Endothelial cell of umbilical vein (primary cell): ENCODE results near the gene SNRPN. TPM values are rescaled to one million over a fixed set of nuclear protein-coding genes. Genes with fewer than 3 reads are reported as not detected.

Source experiments
- BruUV-seq: library from RNA; stranded (reverse); fragments of 400-500 nt; replicated peaks from 2 replicates; lab custom pipeline; 2021; lab: Mats Ljungman, UMichigan
- CTCF ChIA-PET: fragments of 300-600, 350-600 bp; sonication (Branson Sonifier 250); formaldehyde crosslinking; loops from one replicate; lab custom pipeline; 2021; ENCODE audit warnings: antibody characterized with exemption, inconsistent platforms; lab: Charles Lee
- POLR2A ChIA-PET: fragments of 300-600, 350-600 bp; sonication (Branson Sonifier 250); formaldehyde crosslinking; loops from one replicate; lab custom pipeline; 2021; ENCODE audit warnings: antibody characterized with exemption, inconsistent platforms; lab: Charles Lee
- DNase-seq: peaks from one replicate; pipeline ENCODE4 v3.0.0-alpha.2; 2011; ENCODE audit warnings: low read depth, low spot score
- FAIRE-seq: peaks from 2 replicates; lab custom pipeline; 2011; peaks lifted over from hg19 to GRCh38; lab: Jason Lieb, UNC
- H2AFZ ChIP-seq: 2 replicates; pipeline ENCODE4 v1.6.0; 2012; ENCODE audit warnings: low read depth, low read length, control low read depth, inconsistent platforms
- H3K27ac ChIP-seq: 2 replicates; pipeline ENCODE4 v1.5.1; 2011; ENCODE audit warnings: low read depth, mild to moderate bottlenecking, control low read depth, low read length, moderate library complexity; ENCODE audit not compliant: insufficient read depth
- H3K27me3 ChIP-seq, 2 experiments: 2 replicates each; pipeline versions ENCODE4 v1.6.0 to v1.6.1; 2011; ENCODE audit warnings: low read length in 2 of 2, mixed read lengths in 1 of 2; ENCODE audit not compliant: control insufficient read depth in 2 of 2, insufficient read depth in 2 of 2
- H3K36me3 ChIP-seq, 2 experiments: 2 replicates in 1 of 2; 3 replicates in 1 of 2; pipeline ENCODE4 v1.5.1; 2011; ENCODE audit warnings: low read length in 2 of 2, mild to moderate bottlenecking in 1 of 2, moderate library complexity in 1 of 2; ENCODE audit not compliant: control insufficient read depth in 2 of 2, insufficient read depth in 2 of 2; ENCODE audit errors: extremely low read depth in 1 of 2
- H3K4me1 ChIP-seq: 3 replicates; pipeline ENCODE4 v1.5.1; 2011; ENCODE audit warnings: mild to moderate bottlenecking, low read length; ENCODE audit not compliant: control insufficient read depth, insufficient read depth; ENCODE audit errors: extremely low read depth
- H3K4me2 ChIP-seq: 2 replicates; pipeline ENCODE4 v1.6.1; 2011; ENCODE audit warnings: low read length, control low read depth, mixed read lengths; ENCODE audit not compliant: insufficient read depth
- H3K4me3 ChIP-seq, 3 experiments: fragments of 200-600 bp in 1 of 3; sonication (generic), shearing (Covaris generic) in 1 of 3; replicated peaks in 1 of 3; 2 replicates each; pipeline ENCODE4 v1.5.1; 2011 to 2016; ENCODE audit warnings: control low read depth in 3 of 3, low read length in 3 of 3, mild to moderate bottlenecking in 2 of 3, inconsistent platforms in 1 of 3, low read depth in 1 of 3, moderate library complexity in 1 of 3; ENCODE audit not compliant: insufficient read depth in 1 of 3
- H3K79me2 ChIP-seq: 2 replicates; pipeline ENCODE4 v1.6.0; 2012; ENCODE audit warnings: low read length, inconsistent platforms; ENCODE audit not compliant: control insufficient read depth, insufficient read depth
- H3K9ac ChIP-seq: replicated peaks from 2 replicates; pipeline ENCODE3; 2011; ENCODE audit warnings: low read length, control low read depth; ENCODE audit not compliant: insufficient read depth; ENCODE audit errors: extremely low read depth
- H3K9me1 ChIP-seq: replicated peaks from 3 replicates; pipeline ENCODE4 v1.6.0; 2011; ENCODE audit warnings: mild to moderate bottlenecking, low read length; ENCODE audit not compliant: control insufficient read depth, insufficient read depth; ENCODE audit errors: extremely low read depth
- H3K9me3 ChIP-seq: replicated peaks from 2 replicates; pipeline ENCODE4 v1.5.1; 2012; ENCODE audit warnings: low read length, inconsistent platforms; ENCODE audit not compliant: control insufficient read depth, insufficient read depth
- H4K20me1 ChIP-seq: replicated peaks from 2 replicates; pipeline ENCODE3; 2011; ENCODE audit warnings: mild to moderate bottlenecking, low read length; ENCODE audit not compliant: control insufficient read depth, insufficient read depth; ENCODE audit errors: extremely low read depth
- CTCF ChIP-seq, 2 donors: IDR thresholded peaks; 1 replicate in 1 of 2; 2 replicates in 1 of 2; pipeline ENCODE4 v1.5.1; 2011; ENCODE audit warnings: low read length in 2 of 2, mild to moderate bottlenecking in 2 of 2, moderate library complexity in 2 of 2, control low read depth in 1 of 2, inconsistent platforms in 1 of 2, low read depth in 1 of 2; ENCODE audit not compliant: insufficient read depth in 1 of 2; ENCODE audit errors: extremely low read depth in 1 of 2
- GATA2 ChIP-seq: IDR thresholded peaks from 2 replicates; pipeline ENCODE4 v1.7.0; 2011; ENCODE audit warnings: low read depth, mild to moderate bottlenecking, moderate library complexity, mixed read lengths, low read length; ENCODE audit not compliant: insufficient read length, insufficient read depth
- JUN ChIP-seq: IDR thresholded peaks from 2 replicates; pipeline ENCODE4 v1.6.1; 2011; ENCODE audit warnings: borderline replicate concordance, low read depth; ENCODE audit not compliant: insufficient read length, insufficient read depth
- MAX ChIP-seq: IDR thresholded peaks from 2 replicates; pipeline ENCODE4 v1.6.1; 2011; ENCODE audit not compliant: insufficient read depth, insufficient read length
- MYC ChIP-seq: IDR thresholded peaks from one replicate; pipeline ENCODE4 v1.6.1; 2011; ENCODE audit warnings: mild to moderate bottlenecking, low read depth, low read length
- POLR2A ChIP-seq: IDR thresholded peaks from 2 replicates; pipeline ENCODE4 v1.6.1; 2012; ENCODE audit warnings: low read depth, mild to moderate bottlenecking, control low read depth, low read length
- POLR2AphosphoS5 ChIP-seq: IDR thresholded peaks from 2 replicates; pipeline ENCODE4 v1.6.1; 2012; ENCODE audit warnings: low read depth, mild to moderate bottlenecking, control low read depth, low read length, moderate library complexity; ENCODE audit not compliant: insufficient read depth
- dilution Hi-C: fragments of 300-500 bp; cut with MboI; formaldehyde crosslinking; loops from one replicate; pipeline ENCODE4 v1.15.0; 2019; ENCODE audit warnings: low sequenced_read_pairs; ENCODE audit not compliant: extremely low pct_ligation_motif_present
- intact Hi-C: fragments of 100-400 bp; cut with micrococcal nuclease; formaldehyde crosslinking; loops from one replicate; pipeline ENCODE4 v1.10.0; 2022
- polyA plus RNA-seq, 4 experiments: library from polyadenylated mRNA; depleted of rRNA in 3 of 4; stranded (reverse) in 3 of 4; unstranded in 1 of 4; fragments of >200 nt; gene quantifications; 2 replicates each; pipeline versions ENCODE4 v1.2.1 to v1.2.3, GENCODE V29; 2011 to 2012; ENCODE audit warnings: missing spikeins in 1 of 4
- total RNA-seq: library from RNA; stranded (reverse); gene quantifications from 2 replicates; pipeline ENCODE4 v1.2.3, GENCODE V29; 2021

SNRPN gene
- total and polyA plus RNA-seq, 2 donors (not counting 3 experiments of a cell fraction or from before 2014, with no cell fraction given), result 103 to 163 TPM

GRCh38 chr15:24976932-24977331, 22.1 kb downstream of the SNRPN start:
- Histone ChIP-seq H3K9ac (no peak overlapping the region), H3K4me3 (no peak overlapping the region), H3K4me2 (no peak overlapping the region), H3K36me3 (peaks cover 1 to 11% of the 10 kb centered on the region in 2 experiments), H3K27ac (no peak overlapping the region), H3K9me3 (no peaks in the 10 kb centered on the region), H3K27me3 (no peaks in the 10 kb centered on the region), H2AFZ (no peak overlapping the region), H3K9me1 (no peaks in the 10 kb centered on the region), H4K20me1 (no peaks in the 10 kb centered on the region), H3K4me1 (no peaks in the 10 kb centered on the region), H3K79me2 (no peaks in the 10 kb centered on the region)
- dilution Hi-C loops (no loop called here), intact Hi-C loops (no loop called here)
- no TSS peak for BruUV-seq
- CTCF ChIA-PET, result no interaction called here
- no peak for TF ChIP-seq JUN
- TF ChIP-seq POLR2A, result no peak
- no peak for TF ChIP-seq MYC
- no peak for TF ChIP-seq GATA2
- POLR2A ChIA-PET, result no interaction called here
- DNase-seq (no peak), FAIRE-seq (no peak)

GRCh38 chr15:24977686-24978085, 22.9 kb downstream of the SNRPN start:
- dilution Hi-C loops, result no loop called here
- FAIRE-seq (no peak), DNase-seq (no peak)
- no peaks in the 10 kb centered on the region for H3K9me3 ChIP-seq
- BruUV-seq, result no TSS peak
- H3K9ac ChIP-seq, result no peak overlapping the region
- H3K27me3 ChIP-seq, result no peaks in the 10 kb centered on the region
- H3K9me1 ChIP-seq, result no peaks in the 10 kb centered on the region
- no peak overlapping the region for H3K27ac ChIP-seq
- H3K79me2 ChIP-seq, result no peaks in the 10 kb centered on the region
- POLR2A ChIA-PET, result no interaction called here
- H3K4me2 ChIP-seq, result no peak overlapping the region
- H3K36me3 ChIP-seq, result peaks cover 1 to 11% of the 10 kb centered on the region in 2 experiments
- no peaks in the 10 kb centered on the region for H4K20me1 ChIP-seq
- intact Hi-C loops, result no loop called here
- H2AFZ ChIP-seq, result no peak overlapping the region
- CTCF ChIA-PET, result interaction anchor here (1.0 kb wide), 1 partner anchor 22 kb away, joined by 4 read pairs; no protein-coding TSS in a partner anchor
- no peak overlapping the region for H3K4me3 ChIP-seq
- TF ChIP-seq POLR2A, result no peak
- TF ChIP-seq CTCF (IDR thresholded peaks at IDR 0.05; ENCODE audit: extremely low read depth in 1 of 2, insufficient read depth in 1 of 2, low read depth in 1 of 2, low read length in 2 of 2), result no peak
- no peak for TF ChIP-seq POLR2AphosphoS5
- no peak for TF ChIP-seq MAX
- TF ChIP-seq MYC, result no peak
- TF ChIP-seq GATA2, result no peak
- no peaks in the 10 kb centered on the region for H3K4me1 ChIP-seq
